ENCODE data around the gene TSPAN18. TPM values are rescaled to one million over a fixed set of nuclear protein-coding genes. Genes with fewer than 3 reads are reported as not detected.

The TSPAN18 gene
- total RNA-seq, 4 donors from 2014 or later = 0.34 to 11.5 (median 2.7) TPM

- no peak for TF ChIP-seq CTCF (IDR thresholded peaks at IDR 0.05; ENCODE audit: low read depth)
These were observed 14.8 kb upstream of the TSPAN18 start for GRCh38 chr11:44711787-44712608.

- no peak for TF ChIP-seq CTCF (IDR thresholded peaks at IDR 0.05; ENCODE audit: low read depth)
These were observed 13.7 kb upstream of the TSPAN18 start for GRCh38 chr11:44713022-44713421.

GRCh38 chr11:44716256-44716655, 10.5 kb upstream of the TSPAN18 start:
- no peak for TF ChIP-seq CTCF (IDR thresholded peaks at IDR 0.05; ENCODE audit: low read depth)

- TF ChIP-seq CTCF (IDR thresholded peaks at IDR 0.05; ENCODE audit: low read depth) = no peak
These were observed 8.7 kb upstream of the TSPAN18 start for GRCh38 chr11:44718057-44718456.

- TF ChIP-seq CTCF (IDR thresholded peaks at IDR 0.05; ENCODE audit: low read depth) = no peak
These were observed 8.0 kb upstream of the TSPAN18 start for GRCh38 chr11:44718612-44719390.

- no peak for TF ChIP-seq CTCF (IDR thresholded peaks at IDR 0.05; ENCODE audit: low read depth)
These were observed 1.6 kb upstream of the TSPAN18 start for GRCh38 chr11:44725016-44725685.
